Spleen (tissue), 7 donors: Measurements from ENCODE around the gene VAC14.

ENCODE experiments used
- CTCF ChIP-seq, 11 experiments: fragments of 200-600 bp in 7 of 11; fragments of 450-650 bp in 4 of 11; sonication (generic) in 4 of 11; IDR thresholded peaks in 8 of 11; conservative IDR thresholded peaks in 3 of 11; 1 replicate in 7 of 11; 2 replicates in 4 of 11; pipeline versions ENCODE4 v1.4.0 to v1.8.0; 2016 to 2021; ENCODE audit warnings: antibody characterized with exemption in 11 of 11, inconsistent platforms in 4 of 11, mild to moderate bottlenecking in 1 of 11
- POLR2A ChIP-seq, 3 donors: fragments of 450-650 bp; IDR thresholded peaks; one replicate each; pipeline ENCODE4 v1.5.1; 2017; ENCODE audit warnings: antibody characterized with exemption in 3 of 3, mild to moderate bottlenecking in 1 of 3
- donor health status: DM: no; HTN: no; CAD: no; lungs with moderate emphysema.
- donor health status: DM: no; HTN: no; CAD: no.
- donor health status: DM: no; HTN: no; CAD: no.

GRCh38 chr16:70694868-70695218, 106.1 kb downstream of the VAC14 start:
- no peak for TF ChIP-seq CTCF (IDR thresholded peaks at IDR 0.05 in 8 of 11, conservative IDR thresholded peaks at IDR 0.05 in 3 of 11)
- TF ChIP-seq POLR2A (IDR thresholded peaks at IDR 0.05) = no peak
